ENCODE data around the gene ABO.

ABO gene

GRCh38 chr9:133261753-133262120 is 13.3 kb downstream of the ABO start (continued):
- TF ChIP-seq ZNF792 (tag by site-specific recombination; IDR thresholded peaks at IDR 0.05) = no peak

GRCh38 chr9:133261103-133261752 is 13.8 kb downstream of the ABO start:
- no peaks in the 10 kb centered on the region for H3K9me3 ChIP-seq (ENCODE audit: control insufficient read depth, insufficient read depth, low read depth, low read length)

GRCh38 chr9:133260334-133261102 is 14.5 kb downstream of the ABO start:
- Histone ChIP-seq H3K4me3 (ENCODE audit: low read depth, low read length) (no peak overlapping the region), H3K36me3 (ENCODE audit: control insufficient read depth in 2 of 2, insufficient read depth in 1 of 2, low read length in 2 of 2) (no peaks in the 10 kb centered on the region), H3K9me3 (ENCODE audit: control insufficient read depth, insufficient read depth, low read depth, low read length) (no peaks in the 10 kb centered on the region), H3K4me1 (ENCODE audit: control insufficient read depth, insufficient read depth, low read length) (no peaks in the 10 kb centered on the region), H3K27ac (ENCODE audit: extremely low read depth, low read depth, low read length) (no peak overlapping the region)
- POLR2A ChIA-PET = no interaction called here
- CTCF ChIA-PET = no interaction called here
- TF ChIP-seq ZNF404 (tag by site-specific recombination; IDR thresholded peaks at IDR 0.05) (no peak), BCL11B (tag by site-specific recombination; IDR thresholded peaks at IDR 0.05; ENCODE audit: low read depth) (no peak), TCF7L2 (IDR thresholded peaks at IDR 0.05; ENCODE audit: borderline replicate concordance, low read depth, low read length) (no peak), ZBTB11 (tag by site-specific recombination; conservative IDR thresholded peaks at IDR 0.05; ENCODE audit: low read depth) (no peak), YY1 (tag by site-specific recombination; IDR thresholded peaks at IDR 0.05) (no peak)

More at GRCh38 chr9:133261103-133261752, 13.8 kb downstream of the ABO start:
- POLR2A ChIA-PET = no interaction called here
- no peak for TF ChIP-seq ZNF521 (tag by site-specific recombination; IDR thresholded peaks at IDR 0.05)
- TF ChIP-seq ZNF843 (tag by site-specific recombination; IDR thresholded peaks at IDR 0.05) = no peak
- no peak for TF ChIP-seq ZNF174 (tag by site-specific recombination; IDR thresholded peaks at IDR 0.05)
- TF ChIP-seq ZNF184 (tag by site-specific recombination; IDR thresholded peaks at IDR 0.05) = no peak
- TF ChIP-seq ZBTB26 (tag by site-specific recombination; optimal IDR thresholded peaks at IDR 0.05) = no peak
- no peak for TF ChIP-seq ZNF335 (tag by site-specific recombination; conservative IDR thresholded peaks at IDR 0.05)
- TF ChIP-seq ZNF366 (tag by site-specific recombination; conservative IDR thresholded peaks at IDR 0.05) = no peak
- Histone ChIP-seq H3K27ac (ENCODE audit: extremely low read depth, low read depth, low read length) (no peak overlapping the region), H3K4me1 (ENCODE audit: control insufficient read depth, insufficient read depth, low read length) (no peaks in the 10 kb centered on the region), H3K36me3 (ENCODE audit: control insufficient read depth in 2 of 2, insufficient read depth in 1 of 2, low read length in 2 of 2) (no peaks in the 10 kb centered on the region), H3K4me3 (ENCODE audit: low read depth, low read length) (no peak overlapping the region)
- CTCF ChIA-PET = no interaction called here
